Liver (tissue), 9 donors: ENCODE data around the gene SERTM2. TPM values are rescaled to one million over a fixed set of nuclear protein-coding genes. Genes with fewer than 3 reads are reported as not detected.

Source experiments
- DNase-seq: peaks from one replicate; pipeline ENCODE4 v3.0.0-alpha.2; 2017; ENCODE audit warnings: low spot score
- H3K27ac ChIP-seq, 2 donors: one replicate each; pipeline ENCODE4 v1.7.0; 2013; ENCODE audit warnings: inconsistent platforms in 2 of 2, low read length in 2 of 2, control low read depth in 1 of 2, low read depth in 1 of 2, mild to moderate bottlenecking in 1 of 2
- H3K27me3 ChIP-seq, 4 donors: one replicate each; pipeline versions ENCODE4 v1.6.1 to v1.7.0; 2013; ENCODE audit warnings: low read length in 3 of 4, inconsistent platforms in 1 of 4, mild to moderate bottlenecking in 1 of 4, moderate library complexity in 1 of 4; ENCODE audit not compliant: control insufficient read depth in 4 of 4, insufficient read depth in 4 of 4
- H3K36me3 ChIP-seq, 4 donors: one replicate each; pipeline versions ENCODE4 v1.6.1 to v1.7.0; 2013; ENCODE audit warnings: low read length in 3 of 4, mild to moderate bottlenecking in 3 of 4, low read depth in 1 of 4, moderate library complexity in 1 of 4; ENCODE audit not compliant: control insufficient read depth in 4 of 4, insufficient read depth in 3 of 4
- H3K4me1 ChIP-seq, 4 donors: one replicate each; pipeline versions ENCODE4 v1.6.1 to v1.7.0; 2013; ENCODE audit warnings: low read length in 3 of 4, mild to moderate bottlenecking in 3 of 4, moderate library complexity in 1 of 4; ENCODE audit not compliant: control insufficient read depth in 4 of 4, insufficient read depth in 4 of 4
- H3K4me3 ChIP-seq, 3 donors: one replicate each; pipeline versions ENCODE4 v1.6.1 to v1.7.0; 2013; ENCODE audit warnings: low read length in 3 of 3, control low read depth in 1 of 3, low read depth in 1 of 3, mild to moderate bottlenecking in 1 of 3
- H3K9ac ChIP-seq, 2 donors: one replicate each; pipeline ENCODE4 v1.7.0; 2013; ENCODE audit warnings: low read length in 2 of 2, mild to moderate bottlenecking in 2 of 2, moderate library complexity in 2 of 2, control low read depth in 1 of 2, low read depth in 1 of 2
- H3K9me3 ChIP-seq, 4 donors: one replicate each; pipeline versions ENCODE4 v1.6.1 to v1.7.0; 2013; ENCODE audit warnings: low read length in 3 of 4; ENCODE audit not compliant: control insufficient read depth in 4 of 4
- ATF3 ChIP-seq: IDR thresholded peaks from 2 replicates; pipeline ENCODE4 v1.6.1; 2016; ENCODE audit warnings: antibody characterized with exemption
- CTCF ChIP-seq: fragments of 150-350 bp; IDR thresholded peaks from 2 replicates; pipeline ENCODE4 v1.5.1; 2017; ENCODE audit warnings: improper control_type of control experiment, low read depth, low read length; ENCODE audit not compliant: missing input control
- EGR1 ChIP-seq, 2 donors: IDR thresholded peaks; 2 replicates each; pipeline ENCODE4 v1.6.1; 2016 to 2018; ENCODE audit warnings: antibody characterized with exemption in 2 of 2, low read depth in 2 of 2
- FOXA1 ChIP-seq: IDR thresholded peaks from 2 replicates; pipeline ENCODE4 v1.6.1; 2016; ENCODE audit warnings: antibody characterized with exemption
- FOXA2 ChIP-seq: IDR thresholded peaks from 2 replicates; pipeline ENCODE4 v1.6.1; 2016; ENCODE audit warnings: antibody characterized with exemption
- GABPA ChIP-seq, 2 donors: IDR thresholded peaks in 1 of 2; conservative IDR thresholded peaks in 1 of 2; 2 replicates each; pipeline ENCODE4 v1.6.1; 2016; ENCODE audit warnings: antibody characterized with exemption in 2 of 2, mild to moderate bottlenecking in 1 of 2, moderate library complexity in 1 of 2
- HNF4A ChIP-seq, 2 donors: conservative IDR thresholded peaks; 2 replicates each; pipeline ENCODE4 v1.6.1; 2016; ENCODE audit warnings: antibody characterized with exemption in 2 of 2, mild to moderate bottlenecking in 2 of 2
- HNF4G ChIP-seq: IDR thresholded peaks from 2 replicates; pipeline ENCODE4 v1.6.1; 2016; ENCODE audit warnings: antibody characterized with exemption
- JUND ChIP-seq, 2 donors: IDR thresholded peaks; 2 replicates each; pipeline ENCODE4 v1.6.1; 2016; ENCODE audit warnings: antibody characterized with exemption in 2 of 2
- MAX ChIP-seq: IDR thresholded peaks from 2 replicates; pipeline ENCODE4 v1.6.1; 2016; ENCODE audit warnings: antibody characterized with exemption
- NR2F2 ChIP-seq: IDR thresholded peaks from 2 replicates; pipeline ENCODE4 v1.6.1; 2016; ENCODE audit warnings: antibody characterized with exemption
- RAD21 ChIP-seq, 2 donors: IDR thresholded peaks; 2 replicates each; pipeline ENCODE4 v1.6.1; 2016; ENCODE audit warnings: antibody characterized with exemption in 2 of 2, mild to moderate bottlenecking in 2 of 2
- REST ChIP-seq: IDR thresholded peaks from 2 replicates; pipeline ENCODE4 v1.6.1; 2016; ENCODE audit warnings: antibody characterized with exemption, mild to moderate bottlenecking
- RXRA ChIP-seq, 2 donors: IDR thresholded peaks; 2 replicates each; pipeline ENCODE4 v1.6.1; 2017 to 2018; ENCODE audit warnings: antibody characterized with exemption in 2 of 2, mild to moderate bottlenecking in 1 of 2
- SP1 ChIP-seq: IDR thresholded peaks from 2 replicates; pipeline ENCODE4 v1.6.1; 2018; ENCODE audit warnings: antibody characterized with exemption, mild to moderate bottlenecking
- TAF1 ChIP-seq: conservative IDR thresholded peaks from 2 replicates; pipeline ENCODE4 v1.6.1; 2016; ENCODE audit warnings: antibody characterized with exemption, mild to moderate bottlenecking
- YY1 ChIP-seq: IDR thresholded peaks from 2 replicates; pipeline ENCODE4 v1.6.1; 2016; ENCODE audit warnings: antibody characterized with exemption, mild to moderate bottlenecking
- ZBTB33 ChIP-seq: IDR thresholded peaks from 2 replicates; pipeline ENCODE4 v1.6.1; 2016; ENCODE audit warnings: antibody characterized with exemption
- WGBS: extraction: QIAGEN DNeasy Blood & Tissue Kit; methylation state at CpG from one replicate; pipeline ENCODE4 v1.1.7; 2013; 5-methylcytosine and 5-hydroxymethylcytosine counted together
- polyA plus RNA-seq, 2 donors: library from polyadenylated mRNA; stranded (reverse) in 1 of 2; unstranded in 1 of 2; fragments of 200-250 nt in 1 of 2; fragments of >200 nt in 1 of 2; fragmentation: Nextera tagmentation in 1 of 2; extraction: Ambion mirVana in 1 of 2; gene quantifications; one replicate each; pipeline versions ENCODE4 v1.2.1 to v1.2.3, GENCODE V29; 2013 to 2015
- total RNA-seq, 2 donors: library from RNA; depleted of rRNA; stranded (reverse); fragments of >200 nt; gene quantifications; one replicate each; pipeline ENCODE4 v1.2.3, GENCODE V29; 2014
- donor health status: healthy.
- donor health status: healthy.
- donor health status: healthy.
- donor health status: healthy.
- donor health status: healthy.

The SERTM2 gene
- total and polyA plus RNA-seq, 4 donors = 0.09 to 16.2 (median 2.6) TPM

- Histone ChIP-seq H3K27me3 (no peaks in the 10 kb centered on the region), H3K9me3 (peaks cover 0 to 3% (median 0%) of the 10 kb centered on the region in 4 donors), H3K4me1 (no peaks in the 10 kb centered on the region), H3K9ac (no peak overlapping the region), H3K4me3 (no peak overlapping the region), H3K36me3 (no peaks in the 10 kb centered on the region), H3K27ac (no peak overlapping the region)
- TF ChIP-seq FOXA1 (no peak), HNF4G (no peak), RXRA (IDR thresholded peaks at IDR 0.05) (no peak), JUND (IDR thresholded peaks at IDR 0.05) (no peak), NR2F2 (no peak), SP1 (no peak), ATF3 (no peak), FOXA2 (no peak), YY1 (no peak)
- DNase-seq = no peak
Measured at GRCh38 chrX:111481896-111482295, 29.5 kb upstream of the SERTM2 start.

GRCh38 chrX:111483135-111483534 is 28.3 kb upstream of the SERTM2 start:
- Histone ChIP-seq H3K9ac (no peak overlapping the region), H3K9me3 (peaks cover 0 to 3% (median 0%) of the 10 kb centered on the region in 4 donors), H3K4me3 (no peak overlapping the region), H3K27ac (no peak overlapping the region), H3K4me1 (no peaks in the 10 kb centered on the region), H3K36me3 (no peaks in the 10 kb centered on the region), H3K27me3 (peaks cover 0 to 2% (median 0%) of the 10 kb centered on the region in 4 donors)
- TF ChIP-seq ZBTB33 (no peak), ATF3 (no peak), JUND (IDR thresholded peaks at IDR 0.05) (no peak), HNF4A (conservative IDR thresholded peaks at IDR 0.05) (no peak), TAF1 (no peak), NR2F2 (no peak), GABPA (IDR thresholded peaks at IDR 0.05 in 1 of 2, conservative IDR thresholded peaks at IDR 0.05 in 1 of 2) (no peak), MAX (no peak), RXRA (IDR thresholded peaks at IDR 0.05) (no peak), FOXA2 (no peak), REST (no peak), HNF4G (no peak), EGR1 (IDR thresholded peaks at IDR 0.05; ENCODE audit: low read depth in 2 of 2) (no peak), CTCF (no peak), SP1 (no peak), FOXA1 (no peak), RAD21 (IDR thresholded peaks at IDR 0.05) (no peak), YY1 (no peak)
- WGBS = 80% methylated on average over 2 of the region's 2 CpGs
- no peak for DNase-seq
